Neutrophil (primary cell): Measurements from ENCODE around the gene CYP1B1.

ENCODE experiments used
- H3K27ac ChIP-seq: fragments of 200-600 bp; sonication (generic); 2 replicates; pipeline ENCODE4 v1.5.1; 2016; ENCODE audit warnings: mild to moderate bottlenecking, moderate library complexity
- H3K27me3 ChIP-seq: fragments of 200-600 bp; sonication (generic); 2 replicates; pipeline ENCODE4 v1.6.0; 2016; ENCODE audit warnings: mild to moderate bottlenecking
- H3K36me3 ChIP-seq: fragments of 200-600 bp; sonication (generic); 2 replicates; pipeline ENCODE4 v1.5.1; 2017
- H3K4me1 ChIP-seq, 2 experiments: fragments of 200-600 bp in 1 of 2; sonication (generic) in 1 of 2; 1 replicate in 1 of 2; 2 replicates in 1 of 2; pipeline versions ENCODE4 v1.5.1 to v1.6.1; 2013 to 2016; ENCODE audit warnings: low read depth in 1 of 2, low read length in 1 of 2, mild to moderate bottlenecking in 1 of 2, moderate library complexity in 1 of 2; ENCODE audit not compliant: control insufficient read depth in 1 of 2, insufficient read depth in 1 of 2
- H3K4me3 ChIP-seq, 2 experiments: fragments of 200-600 bp in 1 of 2; sonication (generic) in 1 of 2; 1 replicate in 1 of 2; 2 replicates in 1 of 2; pipeline ENCODE4 v1.5.1; 2013 to 2016; ENCODE audit warnings: low read depth in 1 of 2, low read length in 1 of 2, mild to moderate bottlenecking in 1 of 2, moderate library complexity in 1 of 2
- H3K9me3 ChIP-seq: fragments of 200-600 bp; sonication (generic); 2 replicates; pipeline ENCODE4 v1.5.1; 2016
- TF ChIP-seq, protein P1 (sequence below): fragments of 200-600 bp; sonication (generic); IDR thresholded peaks from 2 replicates; pipeline ENCODE4 v1.5.1; 2016; ENCODE audit warnings: antibody characterized with exemption

The CYP1B1 gene

DNA sequence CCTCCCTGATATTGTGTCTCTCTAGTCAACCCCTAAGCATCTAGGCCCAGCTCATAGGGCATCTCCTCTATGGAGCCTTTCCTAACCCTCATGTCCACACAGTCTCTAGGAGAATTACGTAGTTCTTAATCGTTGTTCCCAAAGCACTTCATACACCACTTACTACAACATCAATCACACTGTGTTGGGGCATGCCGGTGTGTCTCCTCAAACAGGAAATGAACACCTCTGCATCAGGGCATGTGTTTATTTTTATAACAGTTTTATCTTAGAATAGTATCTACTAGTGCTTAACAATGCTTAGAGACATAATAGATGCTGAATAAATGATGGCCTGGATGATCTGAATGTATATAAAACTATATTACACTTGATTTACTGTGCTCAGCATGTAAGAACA is 19.7 kb downstream of the CYP1B1 start:
- H3K9me3 ChIP-seq: no peaks in the 10 kb centered on the region
- no peak overlapping the region for H3K27ac ChIP-seq
- no peaks in the 10 kb centered on the region for H3K36me3 ChIP-seq
- H3K27me3 ChIP-seq: peaks cover 48% of the 10 kb centered on the region
- no peak overlapping the region for H3K4me3 ChIP-seq
- H3K4me1 ChIP-seq: no peaks in the 10 kb centered on the region
- TF ChIP-seq, protein P1, sequence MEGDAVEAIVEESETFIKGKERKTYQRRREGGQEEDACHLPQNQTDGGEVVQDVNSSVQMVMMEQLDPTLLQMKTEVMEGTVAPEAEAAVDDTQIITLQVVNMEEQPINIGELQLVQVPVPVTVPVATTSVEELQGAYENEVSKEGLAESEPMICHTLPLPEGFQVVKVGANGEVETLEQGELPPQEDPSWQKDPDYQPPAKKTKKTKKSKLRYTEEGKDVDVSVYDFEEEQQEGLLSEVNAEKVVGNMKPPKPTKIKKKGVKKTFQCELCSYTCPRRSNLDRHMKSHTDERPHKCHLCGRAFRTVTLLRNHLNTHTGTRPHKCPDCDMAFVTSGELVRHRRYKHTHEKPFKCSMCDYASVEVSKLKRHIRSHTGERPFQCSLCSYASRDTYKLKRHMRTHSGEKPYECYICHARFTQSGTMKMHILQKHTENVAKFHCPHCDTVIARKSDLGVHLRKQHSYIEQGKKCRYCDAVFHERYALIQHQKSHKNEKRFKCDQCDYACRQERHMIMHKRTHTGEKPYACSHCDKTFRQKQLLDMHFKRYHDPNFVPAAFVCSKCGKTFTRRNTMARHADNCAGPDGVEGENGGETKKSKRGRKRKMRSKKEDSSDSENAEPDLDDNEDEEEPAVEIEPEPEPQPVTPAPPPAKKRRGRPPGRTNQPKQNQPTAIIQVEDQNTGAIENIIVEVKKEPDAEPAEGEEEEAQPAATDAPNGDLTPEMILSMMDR: no peak

DNA sequence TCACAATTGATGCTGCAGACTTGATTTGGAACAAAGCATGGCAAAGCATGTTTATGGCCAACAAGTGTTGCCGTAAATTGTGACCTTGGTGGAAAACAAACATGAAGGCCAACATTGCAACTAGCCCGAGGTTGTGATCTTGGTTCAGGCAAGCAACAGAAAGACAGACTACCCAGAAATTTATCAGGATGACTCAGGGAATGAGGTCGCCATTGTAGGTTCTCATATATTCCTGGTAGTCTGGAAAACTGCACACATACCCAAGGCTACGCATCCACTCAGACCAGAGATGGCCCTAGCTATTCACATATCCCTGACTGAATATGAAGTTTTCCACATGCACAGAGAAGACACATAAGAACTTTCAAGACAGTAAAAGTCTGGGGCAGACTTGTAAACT is 30.1 kb downstream of the CYP1B1 start:
- Histone ChIP-seq H3K27me3 (peaks cover 33% of the 10 kb centered on the region), H3K4me1 (no peaks in the 10 kb centered on the region), H3K9me3 (no peaks in the 10 kb centered on the region), H3K4me3 (no peak overlapping the region), H3K27ac (no peak overlapping the region), H3K36me3 (no peaks in the 10 kb centered on the region)
- TF ChIP-seq, protein P1: no peak

DNA sequence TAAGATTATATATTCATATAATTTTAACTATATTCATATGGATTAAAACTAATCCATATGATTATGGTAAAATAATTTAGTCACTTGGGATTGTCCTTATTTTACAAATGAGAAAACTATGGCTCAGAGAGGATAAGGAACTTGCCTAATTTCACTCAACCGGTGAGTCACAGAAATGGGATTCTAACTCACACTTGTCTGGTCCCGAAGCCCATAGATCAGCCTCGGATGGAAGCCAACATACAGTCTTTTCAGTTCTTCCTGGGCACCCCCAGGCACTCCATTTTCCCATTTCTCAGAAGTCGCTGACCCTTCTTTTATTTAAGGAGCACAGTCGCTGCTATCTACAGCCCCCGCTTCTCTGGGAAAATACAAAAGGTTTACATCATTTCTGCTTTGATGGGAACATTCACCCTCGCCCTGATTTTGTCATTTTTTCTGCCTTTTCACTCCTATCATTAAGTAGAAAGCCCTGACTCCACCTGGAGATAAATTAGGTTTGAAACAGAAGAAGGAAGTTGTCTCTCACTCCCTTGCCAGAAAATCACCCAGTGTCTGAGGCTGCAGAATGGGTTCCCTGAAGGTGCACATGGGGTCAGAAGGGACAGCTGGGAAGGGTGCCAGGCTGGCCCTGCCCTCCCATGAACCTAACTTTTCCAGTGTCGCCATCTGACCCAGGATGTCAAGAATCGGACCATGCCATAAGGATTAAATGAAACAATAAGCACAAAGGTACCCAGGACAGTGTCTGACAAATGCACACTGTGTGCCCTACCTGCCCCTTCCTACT is 36.6 kb downstream of the CYP1B1 start:
- H3K4me3 ChIP-seq: no peak overlapping the region
- H3K9me3 ChIP-seq: no peaks in the 10 kb centered on the region
- H3K36me3 ChIP-seq: no peaks in the 10 kb centered on the region
- H3K27ac ChIP-seq: no peak overlapping the region
- no peaks in the 10 kb centered on the region for H3K4me1 ChIP-seq
- H3K27me3 ChIP-seq: peaks cover 62% of the 10 kb centered on the region
- TF ChIP-seq, protein P1: no peak

- TF ChIP-seq, protein P1: no peak
- Histone ChIP-seq H3K4me3 (no peak overlapping the region), H3K36me3 (no peaks in the 10 kb centered on the region), H3K4me1 (no peaks in the 10 kb centered on the region), H3K27me3 (peaks cover 68% of the 10 kb centered on the region), H3K27ac (no peak overlapping the region), H3K9me3 (no peaks in the 10 kb centered on the region)
Observed at GRCh38 chr2:38038682-38039081, 37.3 kb downstream of the CYP1B1 start.

DNA sequence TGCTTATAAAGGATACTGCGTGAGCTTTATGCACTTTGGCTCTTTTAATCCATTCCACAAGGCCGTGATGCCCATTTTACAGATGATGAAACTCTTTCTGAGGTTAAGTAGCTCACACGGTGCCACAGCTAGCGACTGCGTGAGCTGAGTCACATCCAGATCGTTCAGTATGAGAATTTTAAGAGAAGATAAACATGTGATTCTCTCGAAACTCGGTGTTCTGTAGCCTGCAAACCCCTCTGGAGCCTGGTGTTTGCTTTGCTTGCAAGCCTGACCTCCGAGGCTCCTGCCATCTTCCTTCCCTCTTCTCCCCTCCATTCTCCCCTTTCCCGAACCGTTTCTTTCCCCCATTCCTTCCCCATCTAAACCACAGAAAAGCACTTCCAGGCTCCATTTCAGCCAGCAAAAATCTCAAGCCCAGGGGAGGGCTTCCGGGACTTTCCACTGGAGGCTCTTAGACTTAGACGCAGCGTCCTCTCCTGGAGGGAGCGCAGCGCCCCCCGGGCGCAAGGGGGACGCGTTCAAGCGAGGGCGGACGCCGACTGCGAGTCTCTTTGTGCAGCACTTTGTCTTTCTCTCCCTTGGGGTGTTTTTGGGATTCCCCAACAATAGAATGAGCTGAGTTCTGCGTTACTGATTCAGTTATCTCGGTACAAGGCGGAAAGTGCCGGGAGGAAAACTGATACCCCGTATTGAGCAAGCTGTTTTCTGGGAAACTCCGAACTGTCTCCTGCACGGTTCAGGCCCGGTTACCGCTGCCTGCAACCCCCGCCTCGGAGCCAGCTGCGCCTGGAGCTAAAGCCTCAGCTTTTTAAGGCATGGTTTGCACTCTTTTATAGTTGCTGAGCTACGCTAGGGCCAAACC is 38.0 kb downstream of the CYP1B1 start:
- peaks cover 73% of the 10 kb centered on the region for H3K27me3 ChIP-seq
- no peaks in the 10 kb centered on the region for H3K36me3 ChIP-seq
- no peaks in the 10 kb centered on the region for H3K9me3 ChIP-seq
- H3K27ac ChIP-seq: no peak overlapping the region
- TF ChIP-seq, protein P1: no peak
- no peaks in the 10 kb centered on the region for H3K4me1 ChIP-seq
- no peak overlapping the region for H3K4me3 ChIP-seq
